Activated T-cell treated with anti-CD3 and anti-CD28 coated beads for 48 hours (primary cell): ENCODE measurements around the gene SYK.
"Not testable (repeated sequence)": the region's sequence is repeated elsewhere in the genome, so short reads cannot be mapped to it uniquely, and the experiment has no call there.

Source experiments
- DNase-seq: peaks from one replicate; pipeline ENCODE4 v3.0.0-alpha.2; 2020; ENCODE audit warnings: low read depth

The SYK gene

DNA sequence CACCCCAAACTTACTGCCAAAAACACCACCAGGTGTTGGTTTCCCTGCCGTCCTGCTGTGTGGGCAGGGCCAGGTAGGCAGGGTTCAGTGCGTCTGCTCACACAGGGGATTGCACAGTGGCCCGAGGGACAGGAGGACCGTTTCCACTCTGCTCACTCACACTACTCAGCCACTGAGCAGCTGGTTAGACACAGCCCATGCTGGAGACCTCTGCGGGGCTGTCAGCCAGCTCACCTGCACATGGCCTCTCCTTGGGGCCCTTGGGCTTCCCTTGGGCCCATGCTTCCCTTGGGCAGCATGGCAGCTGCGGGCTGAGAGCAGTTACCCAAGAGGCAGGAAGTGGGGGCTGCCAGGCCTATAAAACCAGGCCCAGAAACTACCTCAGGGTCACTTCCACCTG, 79.0 kb downstream of the SYK start:
- no peak for DNase-seq

DNA sequence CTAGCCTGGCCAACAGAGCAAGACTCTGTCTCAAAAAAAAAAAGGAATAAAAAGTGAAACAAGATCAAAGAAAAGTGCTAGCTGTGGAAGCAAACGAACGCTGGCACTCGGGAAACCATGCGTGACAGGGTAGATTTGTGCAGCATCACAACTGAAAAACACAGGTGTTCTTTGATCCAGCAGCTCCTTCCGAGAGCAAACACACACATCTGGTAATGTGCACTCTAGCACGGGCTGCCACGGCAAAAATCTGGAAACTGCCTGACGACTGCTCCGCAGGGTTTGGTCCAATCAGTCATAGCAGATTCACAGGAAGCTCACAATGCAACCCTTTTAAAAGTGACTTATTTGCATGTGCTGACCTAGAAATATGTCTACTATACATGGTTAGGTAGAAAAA, 80.0 kb downstream of the SYK start:
- no peak for DNase-seq

- no peak for DNase-seq
Measured at GRCh38 chr9:90882991-90883600, 81.5 kb downstream of the SYK start.

DNA sequence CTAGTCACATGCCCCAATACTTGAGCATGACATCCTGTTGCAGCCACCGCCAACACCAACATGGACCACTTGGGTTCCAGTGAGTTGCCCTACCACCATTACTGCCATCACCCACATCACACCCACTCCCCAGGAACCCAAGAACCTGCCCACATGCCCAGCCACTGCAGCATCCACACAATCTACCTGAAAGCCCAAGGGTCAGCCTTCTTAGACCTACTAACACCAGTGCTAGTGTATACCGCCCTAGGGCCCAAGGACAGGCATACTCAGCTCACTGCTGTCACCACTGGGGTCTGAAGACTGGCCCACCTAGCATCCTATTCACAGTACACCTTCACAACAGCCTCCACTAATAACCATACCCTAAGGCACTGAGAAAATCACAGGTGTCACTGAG, 82.0 kb downstream of the SYK start:
- DNase-seq: no peak

- no peak for DNase-seq
Measured at GRCh38 chr9:90884178-90884577, 82.6 kb downstream of the SYK start.

GRCh38 chr9:90886868-90887267, 85.2 kb downstream of the SYK start:
- DNase-seq: not testable (repeated sequence)

DNA sequence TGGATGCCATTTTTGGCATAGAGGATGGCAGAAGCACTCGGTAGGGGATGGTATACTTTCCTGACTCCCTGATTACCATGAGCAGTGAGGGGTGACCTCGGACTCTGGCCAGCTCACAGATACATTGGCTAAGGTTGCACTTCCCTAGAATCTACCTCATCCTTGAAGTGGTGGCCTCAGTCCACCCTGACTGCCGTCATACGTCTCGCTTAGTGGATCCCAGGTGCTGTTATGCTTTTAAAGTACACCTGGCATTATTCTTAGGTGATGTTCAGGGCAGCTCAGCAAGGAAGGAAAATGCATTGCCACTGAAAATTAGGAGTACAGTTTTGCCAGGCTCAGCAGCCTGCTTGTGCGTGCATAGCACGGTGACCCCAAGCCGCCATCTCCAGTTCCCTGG, 87.3 kb downstream of the SYK start:
- DNase-seq: no peak

DNA sequence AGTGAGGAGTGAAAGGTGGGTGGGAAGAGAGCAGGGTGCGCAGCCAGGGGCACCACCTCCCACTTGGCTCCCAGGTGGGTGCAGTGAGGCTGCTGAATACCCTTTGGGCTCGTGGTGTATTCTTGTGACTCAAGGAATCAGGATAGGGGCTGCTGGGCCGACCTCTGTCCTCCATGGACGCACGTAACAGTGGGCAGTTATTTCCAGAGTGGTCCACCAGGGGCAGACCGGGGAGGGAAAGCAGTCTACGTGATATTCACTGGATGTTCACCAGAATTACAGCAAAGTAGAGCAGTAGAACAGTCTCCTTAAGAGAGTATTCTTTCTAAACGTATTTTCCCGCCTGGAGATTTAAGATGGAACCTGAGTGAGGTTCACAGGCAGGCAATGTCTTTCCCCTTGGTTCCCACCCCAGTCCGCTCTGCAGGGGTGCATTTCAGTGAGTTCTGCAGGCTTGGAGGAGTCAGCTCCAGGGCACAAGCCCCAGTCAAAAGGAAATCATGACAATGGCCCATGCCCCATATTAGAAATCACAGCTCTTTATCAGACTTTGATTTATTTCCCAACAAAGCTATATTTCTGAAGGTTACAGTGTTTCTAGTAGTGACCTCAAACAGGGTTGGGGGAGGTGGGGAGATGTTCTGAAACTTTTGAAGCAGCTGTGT, 88.7 kb downstream of the SYK start:
- DNase-seq: no peak

DNA sequence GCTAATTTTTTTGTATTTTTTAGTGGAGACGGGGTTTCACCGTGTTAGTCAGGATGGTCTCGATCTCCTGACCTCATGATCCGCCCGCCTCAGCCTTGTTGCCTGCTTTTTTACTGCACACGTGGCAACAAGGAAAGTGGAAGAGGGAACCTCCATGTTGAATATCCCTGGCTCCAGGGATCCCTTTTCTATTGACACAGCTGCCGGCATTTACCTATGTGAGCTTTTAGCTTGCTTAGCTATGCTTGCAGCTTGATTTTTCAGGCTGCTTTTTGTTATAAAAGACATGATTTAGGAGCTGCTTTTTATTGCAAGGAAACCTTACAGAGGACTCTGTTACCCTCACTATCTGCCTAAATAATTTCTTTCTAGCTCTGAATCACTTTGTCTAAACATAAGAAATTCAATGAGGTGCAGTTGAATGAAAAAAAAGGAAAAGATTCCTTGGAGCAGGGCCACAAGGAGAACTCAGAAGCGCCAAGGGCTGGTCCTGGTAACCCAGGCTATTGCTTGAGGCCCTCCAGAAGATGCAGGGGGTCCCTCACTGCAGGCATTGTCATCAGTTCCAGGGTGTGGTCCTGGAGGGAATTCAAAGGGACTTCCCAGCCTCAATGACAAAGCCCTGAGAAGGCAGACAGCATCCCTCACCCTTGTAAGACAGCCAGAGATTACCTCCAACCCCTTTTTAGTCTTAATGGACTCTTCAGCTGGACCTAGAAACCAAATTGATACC, 89.9 kb downstream of the SYK start:
- no peak for DNase-seq

- no peak for DNase-seq
Measured at GRCh38 chr9:90892918-90893317, 91.3 kb downstream of the SYK start.

GRCh38 chr9:90893706-90894105, 92.1 kb downstream of the SYK start:
- no peak for DNase-seq

GRCh38 chr9:90894986-90895687, 93.5 kb downstream of the SYK start:
- no peak for DNase-seq

DNA sequence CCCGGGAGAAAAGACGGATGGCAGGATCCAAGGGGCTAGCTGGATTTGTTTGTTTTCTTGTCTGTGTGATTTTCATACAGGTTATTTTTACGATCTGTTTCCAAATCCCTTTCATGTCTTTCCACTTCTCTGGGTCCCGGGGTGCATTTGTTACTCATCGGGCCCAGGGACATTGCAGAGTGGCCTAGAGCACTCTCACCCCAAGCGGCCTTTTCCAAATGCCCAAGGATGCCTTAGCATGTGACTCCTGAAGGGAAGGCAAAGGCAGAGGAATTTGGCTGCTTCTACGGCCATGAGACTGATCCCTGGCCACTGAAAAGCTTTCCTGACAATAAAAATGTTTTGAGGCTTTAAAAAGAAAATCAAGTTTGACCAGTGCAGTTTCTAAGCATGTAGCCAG, 94.2 kb downstream of the SYK start:
- no peak for DNase-seq

DNA sequence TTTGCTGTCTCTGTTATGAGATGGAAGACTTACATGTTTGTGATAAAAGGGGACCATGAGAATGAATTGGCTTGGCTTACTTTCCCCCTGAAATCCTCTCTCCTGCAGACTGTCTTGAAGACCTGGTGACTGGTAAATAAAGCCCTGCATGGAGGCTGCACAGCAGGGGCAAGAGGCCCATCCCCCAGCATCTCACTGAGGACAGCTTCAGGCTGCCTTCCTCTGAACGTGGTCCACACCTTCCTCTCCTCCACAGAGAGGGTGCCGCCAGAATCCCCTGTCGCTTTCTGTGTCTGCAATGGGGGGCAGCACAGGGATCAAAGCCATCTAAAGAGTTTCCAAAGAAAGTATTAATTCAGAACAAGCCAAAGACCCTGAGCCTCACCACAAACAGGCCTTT, 94.6 kb downstream of the SYK start:
- no peak for DNase-seq

GRCh38 chr9:90898228-90898627, 96.6 kb downstream of the SYK start:
- no peak for DNase-seq

GRCh38 chr9:90899287-90899686, 97.7 kb downstream of the SYK start:
- no peak for DNase-seq

DNA sequence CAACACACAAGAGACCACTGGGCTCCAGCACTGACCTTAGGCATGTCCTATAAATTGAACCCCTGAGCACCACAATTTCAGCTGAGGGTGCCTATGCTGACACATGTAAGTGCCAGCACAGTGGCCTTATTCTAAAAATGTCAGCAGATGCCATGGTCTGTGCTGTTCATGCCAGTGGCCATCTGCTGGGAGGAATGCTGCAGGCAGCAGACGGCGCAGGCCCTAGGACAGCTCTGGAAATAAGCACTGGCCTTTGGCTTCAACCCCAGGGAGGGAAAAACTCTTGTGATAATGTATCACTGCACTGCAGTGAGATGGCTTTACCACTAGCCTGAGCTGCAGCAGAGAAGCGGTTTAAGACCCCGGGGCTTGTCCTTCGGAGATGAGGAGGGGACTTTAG, 98.5 kb downstream of the SYK start:
- no peak for DNase-seq

GRCh38 chr9:90901933-90902332, 100.3 kb downstream of the SYK start:
- DNase-seq: no peak

- no peak for DNase-seq
Measured at GRCh38 chr9:90903766-90904424, 102.3 kb downstream of the SYK start.

DNA sequence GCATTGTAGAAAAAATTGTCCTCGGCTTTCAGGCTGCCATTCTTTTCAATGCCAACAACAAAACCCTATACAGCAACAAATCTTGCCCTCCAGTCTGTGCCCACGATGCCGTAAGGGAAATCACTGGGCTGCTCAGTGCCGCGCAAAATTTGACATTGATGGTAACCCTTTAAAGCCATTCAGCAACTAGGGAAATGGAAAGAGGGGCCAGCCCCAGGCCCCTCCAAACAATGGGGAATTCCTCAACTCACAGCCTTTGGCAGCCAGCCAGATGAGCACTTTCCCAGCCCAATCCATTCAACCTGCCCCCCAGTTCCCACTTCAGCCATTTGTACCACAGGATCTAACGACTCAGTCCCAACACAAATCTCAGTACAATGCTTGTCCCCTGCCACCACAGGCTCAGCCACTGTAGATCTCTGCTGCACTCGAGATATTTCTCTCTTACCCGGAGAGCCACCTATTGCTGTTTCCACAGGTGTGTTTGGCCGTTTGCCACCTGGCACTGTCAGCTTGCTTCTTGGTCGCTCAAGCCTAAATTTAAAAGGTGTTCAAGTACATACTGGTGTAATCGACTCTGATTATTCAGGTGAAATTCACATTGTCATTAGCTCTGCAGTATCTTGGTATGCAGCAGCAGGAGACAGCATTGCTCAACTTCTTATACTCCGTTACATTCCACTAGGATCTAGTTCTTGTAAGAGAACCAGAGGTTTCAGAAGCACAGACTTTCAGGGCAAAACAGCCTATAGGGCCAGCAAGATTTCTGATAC, 103.3 kb downstream of the SYK start:
- DNase-seq: no peak

- no peak for DNase-seq
Measured at GRCh38 chr9:90905822-90906221, 104.2 kb downstream of the SYK start.
